HG03432 (cell line): ENCODE measurements around the gene PAN3.

Source experiments
- ATAC-seq: cut with Tn5 transposase; IDR thresholded peaks from one replicate; pipeline ENCODE4 v1.9.1; 2021; ENCODE audit warnings: mild to moderate bottlenecking, moderate library complexity; ENCODE audit not compliant: unreplicated experiment

PAN3 gene

DNA sequence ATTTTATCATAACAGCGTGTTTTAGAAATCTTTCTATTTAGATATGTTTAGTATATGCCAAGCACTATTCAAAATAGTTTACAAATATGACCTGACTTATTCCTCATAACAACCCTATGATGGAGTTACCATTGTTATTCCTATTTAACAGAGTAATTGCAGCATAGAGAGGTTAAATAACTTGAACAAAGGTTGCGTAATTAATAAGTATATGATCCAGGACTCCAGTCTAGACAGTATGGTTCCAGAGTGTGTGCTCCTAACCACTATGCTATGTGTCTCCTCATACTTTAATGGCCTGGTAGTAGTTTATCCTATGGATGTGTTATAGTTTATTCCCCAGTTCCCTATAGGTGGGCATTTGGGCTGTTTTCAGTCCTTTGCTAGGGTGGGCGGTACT is 145.3 kb downstream of the PAN3 start:
- no peak for ATAC-seq

DNA sequence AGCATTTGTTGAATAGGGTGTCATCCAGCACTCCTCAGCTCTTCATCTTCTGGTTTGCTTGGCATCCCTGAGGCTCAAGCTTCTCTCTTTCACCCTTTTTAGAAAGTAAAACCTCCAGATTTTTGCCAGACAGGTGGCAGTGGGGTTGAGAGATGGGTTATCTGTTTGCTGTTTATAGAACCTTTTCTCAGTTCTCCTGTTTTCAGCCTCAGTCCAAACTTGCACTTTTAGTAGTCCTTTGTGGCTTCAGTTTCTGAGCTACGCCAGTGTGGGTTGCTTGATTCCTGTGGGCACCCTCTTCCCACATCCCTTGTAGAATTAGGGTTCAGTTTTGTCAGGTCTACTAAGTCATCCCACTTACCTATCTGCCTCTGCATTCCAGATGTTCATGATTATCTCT is 147.9 kb downstream of the PAN3 start:
- ATAC-seq = peak; percentile 73

DNA sequence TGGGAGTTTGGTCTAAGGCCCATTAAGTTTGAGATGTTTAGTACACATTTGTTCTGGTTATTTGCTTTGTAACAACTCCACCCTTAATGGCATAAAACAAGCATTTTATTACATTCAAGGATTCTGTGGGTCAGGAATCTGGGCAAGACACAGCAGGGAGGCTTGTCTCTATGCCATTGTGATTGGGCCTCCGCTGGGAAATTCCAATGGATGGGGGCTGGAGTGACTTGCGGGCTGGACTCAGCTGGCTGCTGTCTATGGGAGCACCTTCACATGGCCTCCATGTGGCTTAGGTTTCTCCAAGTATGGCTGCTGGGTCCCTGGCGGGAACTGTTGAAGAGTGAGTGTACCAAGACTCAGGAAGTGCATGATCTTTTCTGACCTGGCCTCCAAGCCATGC is 159.0 kb downstream of the PAN3 start:
- ATAC-seq = no peak

DNA sequence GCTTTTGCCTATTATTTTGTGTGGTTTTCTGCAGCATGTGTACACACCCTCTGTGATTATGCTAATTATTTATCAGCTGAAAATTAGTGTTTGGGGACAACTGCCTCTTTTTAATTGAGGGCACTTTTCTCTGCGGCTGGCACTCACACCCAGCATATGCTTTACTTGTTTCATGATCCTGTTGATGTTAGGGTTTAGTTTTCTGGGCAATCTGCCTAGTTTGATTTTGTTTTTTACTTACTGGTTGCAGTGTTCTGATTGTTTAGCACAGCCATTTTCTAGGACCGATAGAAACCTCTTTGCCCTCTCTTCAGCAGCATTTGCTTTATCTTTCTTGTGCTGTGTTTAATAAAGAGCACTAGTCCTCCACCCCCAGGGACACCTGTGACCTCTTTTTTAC is 161.6 kb downstream of the PAN3 start:
- ATAC-seq = no peak

DNA sequence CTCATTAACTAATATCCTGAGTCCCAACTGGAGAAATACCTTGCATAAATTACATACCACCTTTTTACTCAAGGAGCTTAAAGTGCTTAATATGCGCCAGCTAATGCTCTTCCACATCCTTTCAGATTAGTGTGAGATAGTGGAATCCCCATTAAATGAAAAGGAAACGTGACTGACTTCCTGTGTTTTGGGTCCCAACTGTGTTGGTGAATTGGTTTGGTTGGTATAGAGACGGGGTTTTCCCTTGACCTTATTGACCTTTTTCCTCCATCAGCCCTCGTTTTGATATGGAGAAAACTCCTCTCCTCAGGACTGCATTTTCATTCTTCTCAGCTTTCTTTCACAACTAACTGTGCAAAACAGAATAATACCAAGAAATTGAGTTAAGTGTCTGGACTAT is 163.5 kb downstream of the PAN3 start:
- no peak for ATAC-seq

DNA sequence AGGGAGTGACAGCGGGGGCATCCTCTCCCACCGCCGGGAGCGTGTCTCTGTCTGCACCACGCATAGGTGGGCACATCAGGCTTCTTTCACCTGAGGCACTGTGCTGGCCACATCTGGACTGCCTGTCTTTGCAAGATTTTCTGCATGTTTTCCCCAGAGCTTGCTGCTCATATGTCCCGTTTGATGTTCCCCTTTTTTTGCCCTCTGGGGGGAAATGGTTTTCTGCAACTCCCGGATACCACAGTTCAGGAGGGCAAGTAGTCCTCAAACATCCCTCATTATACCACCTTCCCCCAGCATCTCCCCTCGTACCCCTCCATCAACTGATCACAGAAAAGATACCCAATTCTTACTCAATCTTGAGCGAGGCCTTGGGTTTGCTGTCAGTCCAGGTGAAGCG is 168.0 kb downstream of the PAN3 start:
- ATAC-seq = no peak

DNA sequence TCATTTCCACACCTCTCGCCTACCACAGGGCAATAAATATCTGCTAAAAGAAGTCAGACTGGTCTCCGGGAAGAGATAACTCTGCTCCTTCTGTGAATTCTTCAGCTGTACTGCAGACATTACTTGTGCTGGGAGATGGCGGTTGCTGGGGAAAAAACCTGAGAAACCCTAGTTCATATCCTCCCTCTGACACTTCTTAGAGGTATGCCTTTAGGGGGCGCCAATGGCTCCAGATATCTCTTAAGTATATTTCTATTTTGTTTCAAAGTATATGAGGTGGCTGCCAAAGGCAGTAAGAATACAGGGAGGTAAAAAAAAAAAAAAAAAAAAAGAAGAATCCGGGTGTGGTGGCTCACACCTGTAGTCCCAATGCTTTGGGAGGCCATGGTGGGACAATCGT is 175.2 kb downstream of the PAN3 start:
- no peak for ATAC-seq

DNA sequence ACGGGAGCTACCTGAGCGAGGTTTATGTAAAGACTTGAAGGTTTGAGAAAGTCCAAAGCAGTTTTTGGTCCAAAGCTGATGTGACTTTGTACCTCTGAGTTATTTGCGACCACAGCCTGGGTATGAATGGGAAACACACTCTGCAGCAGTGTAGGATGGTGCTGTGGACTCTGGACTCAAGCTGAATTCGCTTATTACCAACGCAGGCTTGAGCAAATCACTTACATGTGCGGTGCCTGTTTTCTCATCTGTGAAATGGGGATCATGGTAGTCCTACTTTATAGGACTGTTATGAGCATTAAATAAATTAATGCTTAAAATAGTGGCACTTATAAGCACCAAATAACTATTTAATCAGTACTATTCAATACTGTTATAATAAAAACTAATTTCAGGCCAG is 176.5 kb downstream of the PAN3 start:
- ATAC-seq = no peak

DNA sequence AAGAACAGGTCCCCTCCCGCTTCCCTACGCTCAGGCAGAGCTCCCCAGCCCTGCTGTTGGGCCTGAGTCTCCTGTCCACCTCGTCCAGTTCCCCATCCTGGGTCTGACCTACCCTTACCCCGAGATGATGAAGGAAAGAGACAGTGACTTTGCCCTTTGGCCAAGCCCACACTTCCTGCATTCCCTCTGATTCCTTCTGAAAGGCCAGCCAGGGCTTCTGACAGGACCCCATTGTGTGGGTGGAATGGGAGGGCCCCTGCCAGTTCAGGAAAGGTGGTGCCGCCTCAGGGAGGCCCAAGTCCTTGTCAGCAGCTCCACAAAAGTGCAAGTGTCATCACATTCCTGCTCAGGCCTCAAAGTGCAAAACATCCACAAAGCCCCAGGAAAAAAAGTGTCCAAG is 177.8 kb downstream of the PAN3 start:
- no peak for ATAC-seq

DNA sequence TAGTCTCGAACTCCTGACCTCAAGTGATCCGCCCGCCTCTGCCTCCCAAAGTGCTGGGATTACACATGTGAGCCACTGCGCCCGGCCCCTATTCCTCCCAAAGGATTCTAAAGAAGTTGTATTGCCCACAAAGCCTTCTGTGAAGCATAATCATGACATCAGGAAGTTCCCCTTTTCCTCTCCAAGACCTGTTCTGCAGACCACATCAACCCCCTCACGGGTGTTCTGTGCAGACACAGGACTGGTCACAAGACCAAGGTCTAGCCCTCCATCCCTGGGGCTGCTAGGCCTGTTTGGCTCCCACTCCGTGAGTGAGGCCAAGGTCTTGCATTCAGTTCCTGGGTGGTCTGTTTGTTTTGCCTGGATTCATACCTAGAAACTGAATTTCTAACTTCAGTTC is 178.5 kb downstream of the PAN3 start:
- ATAC-seq = no peak

DNA sequence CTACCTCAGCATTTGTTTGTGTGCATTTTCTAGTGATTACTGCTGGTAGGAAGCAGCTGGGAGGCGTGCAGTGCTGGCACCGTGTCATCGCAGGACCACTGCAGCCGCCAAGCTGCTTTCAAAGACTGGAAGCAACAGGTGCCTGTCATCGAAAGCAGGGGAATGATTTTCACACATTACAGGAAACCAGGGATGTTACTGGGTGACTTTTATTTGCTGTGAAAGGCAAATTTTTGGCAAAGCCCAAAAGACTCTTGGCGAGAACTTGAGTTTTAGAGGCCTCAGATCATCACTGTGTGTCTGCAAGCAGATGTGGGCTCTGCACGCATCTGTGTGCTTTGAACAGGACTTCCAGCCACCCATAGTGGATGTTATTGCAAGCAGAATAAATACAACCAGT is 180.2 kb downstream of the PAN3 start:
- no peak for ATAC-seq

DNA sequence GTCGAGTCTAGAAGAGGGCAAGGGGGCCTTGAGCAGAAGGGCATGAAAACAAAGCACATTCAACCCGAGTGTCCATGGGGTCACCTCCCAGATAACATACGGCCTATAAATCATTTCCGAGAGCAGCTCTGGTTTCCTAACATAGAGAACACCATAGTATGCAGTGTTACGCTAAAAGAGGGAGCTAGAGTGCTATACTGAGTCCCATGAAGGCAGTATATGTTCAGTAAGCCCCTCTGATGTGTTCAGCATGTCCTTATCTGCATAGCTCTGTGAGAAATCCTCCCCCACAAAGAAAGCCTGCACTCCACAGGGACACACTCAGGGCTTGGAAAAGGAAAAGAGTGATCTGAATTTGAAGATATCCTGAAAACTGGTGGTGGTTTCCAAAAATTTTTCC is 181.2 kb downstream of the PAN3 start:
- no peak for ATAC-seq

DNA sequence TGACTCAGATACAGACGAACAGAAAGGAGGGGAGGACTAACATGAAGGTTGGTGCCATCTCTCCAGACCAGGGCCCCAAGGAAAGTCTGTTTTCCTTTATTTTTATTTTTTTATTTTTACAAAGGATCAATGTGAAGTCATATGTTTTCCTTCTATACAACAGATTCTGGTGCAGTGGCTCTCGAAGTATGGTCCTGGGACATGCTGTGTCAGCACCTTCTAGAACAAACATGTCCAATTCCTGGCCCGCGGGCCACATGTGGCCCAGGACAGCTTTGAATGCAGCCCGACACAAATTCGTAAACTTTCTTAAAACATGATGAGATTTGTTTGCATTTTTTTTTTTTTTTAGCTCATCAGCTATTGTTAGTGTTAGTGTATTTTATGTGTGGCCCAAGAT is 181.9 kb downstream of the PAN3 start:
- ATAC-seq = no peak

DNA sequence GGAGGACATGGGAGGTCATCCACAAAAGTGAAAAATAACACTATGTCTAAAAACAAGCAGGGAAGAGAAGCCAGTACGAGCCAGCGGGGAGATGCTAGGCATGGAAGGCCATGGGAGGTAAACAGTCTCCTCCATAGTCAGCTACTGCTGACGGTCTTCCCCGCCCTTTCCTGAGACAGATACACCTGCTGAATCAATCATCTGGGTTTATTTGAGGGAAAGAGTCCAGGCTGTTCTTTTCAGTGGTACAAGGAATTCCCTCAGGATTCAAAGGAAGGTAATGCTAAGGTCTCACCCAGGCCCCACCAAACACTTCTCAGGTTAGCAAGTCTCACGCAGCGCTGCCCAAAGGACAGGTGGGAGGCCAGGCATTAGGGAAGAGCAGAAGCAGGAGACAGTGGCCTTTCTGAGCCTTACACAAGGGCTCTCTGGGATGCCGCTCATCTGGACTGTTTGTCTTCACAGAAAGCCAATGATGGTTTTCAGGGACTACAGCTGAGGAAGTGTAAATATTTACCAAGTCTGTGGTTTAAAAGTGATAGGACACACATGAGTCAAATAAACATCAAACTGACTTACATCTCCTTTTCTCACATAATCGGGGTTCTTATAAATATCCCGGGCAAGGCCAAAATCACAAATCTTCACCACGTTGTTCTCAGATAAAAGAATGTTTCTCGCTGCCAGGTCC is 182.7 kb downstream of the PAN3 start:
- no peak for ATAC-seq

DNA sequence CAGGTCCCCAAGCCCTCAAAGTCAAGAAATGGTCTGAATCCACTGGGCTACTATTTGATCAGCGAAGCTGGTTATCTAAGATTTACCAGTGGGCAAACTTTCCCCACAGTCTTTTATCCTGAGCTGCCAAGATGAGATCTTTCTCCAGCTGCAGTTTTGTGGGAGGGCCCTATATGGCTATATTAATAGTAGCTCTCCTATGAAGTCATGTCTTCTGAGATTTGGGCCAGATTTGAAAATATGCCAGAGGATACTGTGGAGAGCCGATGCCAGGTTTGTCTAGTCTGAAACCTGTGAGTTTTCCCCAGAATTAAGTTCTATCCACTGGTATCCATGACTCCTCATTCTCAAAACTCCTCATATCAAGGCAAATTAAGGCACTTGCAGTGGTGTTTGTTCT is 183.4 kb downstream of the PAN3 start:
- ATAC-seq = no peak

DNA sequence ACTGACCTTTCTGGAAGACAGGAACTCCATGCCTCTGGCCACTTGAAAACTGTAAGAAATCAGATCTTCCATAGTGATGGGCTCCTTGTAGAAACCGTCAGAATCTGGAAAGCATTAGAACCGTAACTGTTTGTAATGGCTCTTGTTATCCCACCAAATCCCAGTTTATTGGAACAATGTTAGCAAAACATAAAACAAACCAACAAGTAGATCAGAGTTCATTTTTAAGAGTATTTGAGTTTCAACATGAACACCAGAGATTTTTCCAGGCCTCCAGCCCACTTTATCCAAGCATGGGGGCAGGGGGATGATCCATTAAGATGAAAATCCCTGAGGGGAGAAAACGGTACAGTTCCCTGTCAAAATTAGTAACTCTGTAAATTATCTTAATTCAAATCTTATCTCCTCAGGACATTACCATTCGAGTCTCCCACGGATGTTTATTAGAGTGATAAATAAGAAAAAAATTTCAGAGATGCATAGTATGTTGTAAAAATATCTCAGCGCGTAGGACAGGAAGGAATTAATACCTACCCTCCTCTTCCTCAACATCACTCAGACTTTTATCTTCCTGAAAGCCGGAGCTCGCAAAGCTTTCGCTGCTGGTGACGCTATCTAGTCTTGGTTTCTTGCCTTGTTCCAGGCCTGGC is 184.0 kb downstream of the PAN3 start:
- no peak for ATAC-seq

DNA sequence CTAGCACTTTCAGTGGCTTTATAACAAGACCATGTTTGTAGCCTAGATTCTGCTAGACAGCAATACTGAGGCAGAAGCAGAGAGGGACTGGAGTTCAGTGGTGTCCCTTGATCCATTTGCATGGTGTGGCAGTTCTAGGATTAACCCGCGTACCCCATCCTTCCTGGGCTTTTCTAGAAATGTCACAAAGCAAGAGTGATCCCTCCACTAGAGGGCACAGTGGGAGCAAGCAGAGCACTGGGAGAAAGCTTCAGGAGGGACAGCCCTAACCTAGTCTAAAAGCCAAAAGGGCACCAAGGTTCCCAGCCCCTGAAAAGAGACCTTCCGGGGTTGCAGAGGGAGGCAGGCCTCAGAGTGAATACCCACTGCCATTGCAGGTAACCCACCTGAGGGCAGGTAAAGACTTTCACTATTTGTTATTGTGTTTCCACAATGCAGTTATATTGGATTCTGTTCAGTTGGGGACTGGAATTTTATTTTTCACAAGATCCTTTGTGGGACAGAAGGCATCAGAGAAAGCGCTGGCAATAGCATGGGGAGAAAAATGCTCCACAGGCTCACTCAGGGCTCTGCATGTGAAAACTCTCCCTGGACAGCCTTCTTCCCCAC is 185.9 kb downstream of the PAN3 start:
- ATAC-seq = no peak

DNA sequence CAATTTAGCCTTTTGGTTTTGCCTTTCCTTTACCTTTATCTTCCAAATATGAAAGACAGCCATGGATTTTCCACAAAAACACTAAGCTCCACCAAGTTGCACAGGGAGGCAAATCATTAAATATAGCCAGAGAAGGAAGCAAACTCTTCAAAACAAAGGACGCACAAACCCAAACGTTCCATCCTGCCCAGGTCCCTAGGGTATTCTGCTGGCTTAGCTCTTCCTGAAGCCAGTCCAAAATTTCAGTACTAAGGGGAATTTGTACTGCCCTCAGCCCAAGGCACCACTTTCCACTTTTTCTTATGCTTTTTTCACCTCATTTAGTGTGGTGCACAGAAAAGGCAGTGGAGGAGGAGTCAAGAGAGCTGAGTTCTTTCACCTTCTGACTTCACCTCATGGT is 186.7 kb downstream of the PAN3 start:
- no peak for ATAC-seq

DNA sequence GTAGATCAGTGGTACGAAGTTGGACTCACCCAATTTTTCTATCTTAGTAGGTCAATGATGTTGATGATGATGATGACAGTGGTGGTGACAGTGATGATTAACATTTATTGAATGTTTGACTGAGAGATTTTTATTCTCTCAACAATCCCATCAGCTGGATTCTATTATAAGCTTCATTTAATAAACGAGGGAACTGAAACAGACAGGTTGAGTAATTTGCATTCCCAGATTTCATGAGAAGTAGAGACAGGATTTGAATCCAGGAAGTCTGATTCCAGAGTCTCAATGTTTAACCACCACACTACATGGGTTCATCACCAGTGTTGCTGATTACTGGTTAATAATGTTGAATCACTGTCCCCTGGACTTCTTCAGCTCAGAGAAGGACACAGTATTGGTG is 187.7 kb downstream of the PAN3 start:
- no peak for ATAC-seq

DNA sequence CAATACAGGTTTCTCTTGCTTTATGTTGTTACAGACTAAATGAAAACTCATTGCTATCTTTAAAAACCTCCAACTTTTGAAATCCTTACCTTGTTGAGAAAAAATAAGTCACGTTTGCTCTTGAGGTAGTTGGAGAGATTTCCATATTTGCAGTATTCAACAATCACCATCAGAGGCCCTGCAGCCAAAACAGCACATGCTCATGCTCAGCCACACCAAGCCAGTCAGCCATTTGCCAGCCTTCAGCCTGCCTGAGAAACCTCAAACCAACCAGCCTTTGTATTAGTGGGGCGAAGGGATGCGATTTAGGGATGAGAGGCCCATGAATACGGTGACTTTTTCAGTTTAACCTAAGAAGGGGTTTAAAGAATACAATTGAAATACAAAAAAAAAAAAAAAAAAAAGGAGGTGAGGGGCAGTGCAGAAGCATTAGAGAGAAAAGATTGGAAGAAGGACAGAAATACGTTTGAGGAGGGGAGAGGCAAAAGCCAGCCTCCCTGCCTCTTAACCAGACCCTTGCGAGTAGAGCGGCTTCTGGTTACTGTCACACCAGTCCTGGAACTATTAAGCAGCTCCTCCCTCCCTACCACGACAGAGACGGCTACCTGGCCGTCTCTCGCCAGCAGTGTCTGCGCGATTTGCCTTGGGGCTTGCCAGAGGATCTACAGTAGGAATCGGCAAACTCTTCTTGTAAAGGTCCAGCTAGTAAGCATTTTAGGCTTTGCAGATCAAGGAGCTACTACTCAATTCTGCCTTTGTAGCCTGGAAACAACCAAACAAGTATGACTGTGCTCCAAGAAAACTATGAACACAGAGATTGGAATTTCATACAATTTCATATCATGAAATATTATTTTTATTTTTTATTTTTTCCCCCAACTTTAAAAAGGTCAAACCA is 189.3 kb downstream of the PAN3 start:
- ATAC-seq = no peak

DNA sequence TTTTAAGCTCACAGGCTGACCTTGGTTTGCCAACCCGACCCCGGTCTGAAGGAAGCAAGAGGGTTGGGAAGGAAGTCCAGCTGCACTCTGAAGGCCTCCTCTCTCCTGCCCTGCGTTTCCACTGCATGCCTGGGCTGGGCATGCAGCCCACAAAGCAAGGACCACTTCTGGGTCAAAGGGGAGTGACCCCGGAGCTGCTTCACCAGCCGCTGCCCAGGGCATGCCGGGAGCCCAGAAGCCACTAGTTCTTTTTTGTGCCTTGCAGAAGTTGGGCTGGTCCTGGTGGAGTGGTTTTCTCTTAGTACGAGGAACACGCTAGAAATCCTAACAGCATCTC is 189.9 kb downstream of the PAN3 start:
- ATAC-seq = no peak
